WTC11 (cell line): ENCODE data around the gene MIEF1. TPM values are rescaled to one million over a fixed set of nuclear protein-coding genes. Genes with fewer than 3 reads are reported as not detected.

ENCODE experiments used
- ATAC-seq: fragments of 200-7000 bp; cut with Tn5 transposase; 2 replicates; pipeline ENCODE4 v1.10.0; 2021; ENCODE audit warnings: mild to moderate bottlenecking, moderate library complexity
- CTCF ChIA-PET: fragments of 300-600 bp; sonication (Branson Sonifier 250); formaldehyde crosslinking; loops from one replicate; lab custom pipeline; 2021; ENCODE audit warnings: antibody characterized with exemption; lab: Charles Lee
- POLR2A ChIA-PET: fragments of 350-600 bp; sonication (Branson Sonifier 250); formaldehyde crosslinking; loops from one replicate; lab custom pipeline; 2021; ENCODE audit warnings: antibody characterized with exemption; lab: Charles Lee
- DNase-seq: peaks from one replicate; pipeline ENCODE4 v3.0.0; 2021; ENCODE audit warnings: low spot score
- H3K27ac Mint-ChIP-seq: 2 replicates; pipeline ENCODE4 v1.8.0; 2021; ENCODE audit warnings: mixed read lengths
- H3K27me3 Mint-ChIP-seq: 2 replicates; pipeline ENCODE4 v1.8.0; 2021; ENCODE audit warnings: low read depth, mild to moderate bottlenecking, moderate library complexity, mixed read lengths
- H3K36me3 Mint-ChIP-seq: 2 replicates; pipeline ENCODE4 v1.8.0; 2021; ENCODE audit warnings: mixed read lengths
- H3K4me1 Mint-ChIP-seq: 2 replicates; pipeline ENCODE4 v1.8.0; 2022; ENCODE audit warnings: mixed read lengths
- H3K4me3 Mint-ChIP-seq: 2 replicates; pipeline ENCODE4 v1.8.0; 2021; ENCODE audit warnings: mild to moderate bottlenecking, moderate library complexity, mixed read lengths
- H3K9me3 Mint-ChIP-seq: 2 replicates; pipeline ENCODE4 v1.8.0; 2021; ENCODE audit warnings: mixed read lengths
- ATF6 ChIP-seq: sonication (generic); formaldehyde crosslinking; IDR thresholded peaks from 2 replicates; pipeline ENCODE4 v1.8.1; 2023; ENCODE audit warnings: mild to moderate bottlenecking, missing genetic modification reagents
- CBFB ChIP-seq: sonication (generic); formaldehyde crosslinking; IDR thresholded peaks from 2 replicates; pipeline ENCODE4 v1.8.1; 2022; ENCODE audit warnings: mild to moderate bottlenecking, low read depth, missing genetic modification reagents
- CREB1 ChIP-seq: sonication (generic); formaldehyde crosslinking; IDR thresholded peaks from 2 replicates; pipeline ENCODE4 v1.8.0; 2023; ENCODE audit warnings: mild to moderate bottlenecking, missing genetic modification reagents
- E2F5 ChIP-seq: sonication (generic); formaldehyde crosslinking; IDR thresholded peaks from 2 replicates; pipeline ENCODE4 v1.8.1; 2022; ENCODE audit warnings: mild to moderate bottlenecking, moderate library complexity, missing genetic modification reagents
- ELF4 ChIP-seq: sonication (generic); formaldehyde crosslinking; IDR thresholded peaks from 2 replicates; pipeline ENCODE4 v1.8.1; 2022; ENCODE audit warnings: low read depth, mild to moderate bottlenecking, moderate library complexity, missing genetic modification reagents
- ERG ChIP-seq: fragments of 250-450 bp; sonication (Bioruptor Pico); IDR thresholded peaks from 2 replicates; pipeline ENCODE4 v1.8.0; 2021; ENCODE audit warnings: mild to moderate bottlenecking
- ETV6 ChIP-seq: sonication (generic); formaldehyde crosslinking; IDR thresholded peaks from 2 replicates; pipeline ENCODE4 v1.8.1; 2022; ENCODE audit warnings: mild to moderate bottlenecking, missing genetic modification reagents
- KAT7 ChIP-seq: sonication (generic); formaldehyde crosslinking; IDR thresholded peaks from 2 replicates; pipeline ENCODE4 v1.8.1; 2023; ENCODE audit warnings: missing genetic modification reagents, mild to moderate bottlenecking, borderline replicate concordance
- MAX ChIP-seq: sonication (generic); formaldehyde crosslinking; IDR thresholded peaks from 2 replicates; pipeline ENCODE4 v1.8.0; 2022; ENCODE audit warnings: mild to moderate bottlenecking, missing genetic modification reagents
- NFE2L1 ChIP-seq: sonication (generic); formaldehyde crosslinking; IDR thresholded peaks from 2 replicates; pipeline ENCODE4 v1.8.1; 2023; ENCODE audit warnings: missing genetic modification reagents
- NR3C1 ChIP-seq: sonication (generic); formaldehyde crosslinking; conservative IDR thresholded peaks from 2 replicates; pipeline ENCODE4 v1.8.1; 2023; ENCODE audit warnings: low read depth, mild to moderate bottlenecking, missing genetic modification reagents
- OVOL2 ChIP-seq: fragments of 250-450 bp; sonication (Bioruptor Pico); IDR thresholded peaks from 2 replicates; pipeline ENCODE4 v1.9.0; 2021; ENCODE audit warnings: mild to moderate bottlenecking, borderline replicate concordance
- RORB ChIP-seq: fragments of 250-450 bp; sonication (Bioruptor Pico); IDR thresholded peaks from 2 replicates; pipeline ENCODE4 v1.9.0; 2021; ENCODE audit warnings: mild to moderate bottlenecking
- TEAD4 ChIP-seq: sonication (generic); formaldehyde crosslinking; IDR thresholded peaks from 2 replicates; pipeline ENCODE4 v1.8.0; 2022; ENCODE audit warnings: mild to moderate bottlenecking, missing genetic modification reagents
- ZMAT4 ChIP-seq: fragments of 250-450 bp; sonication (Bioruptor Pico); IDR thresholded peaks from 2 replicates; pipeline ENCODE4 v1.9.0; 2021; ENCODE audit warnings: mild to moderate bottlenecking
- ZNF121 ChIP-seq: sonication (generic); formaldehyde crosslinking; IDR thresholded peaks from 2 replicates; pipeline ENCODE4 v1.8.0; 2023; ENCODE audit warnings: missing genetic modification reagents
- ZNF138 ChIP-seq: sonication (generic); formaldehyde crosslinking; conservative IDR thresholded peaks from 2 replicates; pipeline ENCODE4 v1.8.1; 2022; ENCODE audit warnings: mild to moderate bottlenecking, moderate library complexity, missing genetic modification reagents
- ZNF281 ChIP-seq: sonication (generic); formaldehyde crosslinking; IDR thresholded peaks from 2 replicates; pipeline ENCODE4 v1.8.0; 2023; ENCODE audit warnings: mild to moderate bottlenecking, missing genetic modification reagents
- ZNF317 ChIP-seq: sonication (generic); formaldehyde crosslinking; IDR thresholded peaks from 2 replicates; pipeline ENCODE4 v1.8.1; 2023; ENCODE audit warnings: low read depth, mild to moderate bottlenecking, moderate library complexity, missing genetic modification reagents, borderline replicate concordance
- ZNF416 ChIP-seq: fragments of 250-450 bp; sonication (Bioruptor Pico); IDR thresholded peaks from 2 replicates; pipeline ENCODE4 v1.9.0; 2021; ENCODE audit warnings: mild to moderate bottlenecking, inconsistent platforms
- ZNF423 ChIP-seq: fragments of 250-450 bp; sonication (Bioruptor Pico); IDR thresholded peaks from 2 replicates; pipeline ENCODE4 v2.1.2; 2022; ENCODE audit warnings: mild to moderate bottlenecking, moderate library complexity
- total RNA-seq: library from RNA; stranded (reverse); gene quantifications from 3 replicates; pipeline ENCODE4 v1.2.3, GENCODE V29; 2021

MIEF1 gene
- total RNA-seq, 1 experiment from 2014 or later: 38.7 TPM

GRCh38 chr22:39522567-39523300, 20.6 kb downstream of the MIEF1 start (continued):
- TF ChIP-seq ATF6 (CRISPR knock-in tag) (no peak), ETV6 (CRISPR knock-in tag) (0 out of 2 replicates have a peak, but pooled peaks have one; percentile 15), TEAD4 (CRISPR knock-in tag) (no peak), MAX (CRISPR knock-in tag) (no peak), ELF4 (CRISPR knock-in tag) (no peak), ZNF317 (no peak), E2F5 (CRISPR knock-in tag) (no peak), ZMAT4 (CRISPR knock-in tag) (no peak; the same call in none of the 2 replicates), KAT7 (CRISPR knock-in tag) (no peak), NFE2L1 (no peak), ZNF138 (no peak), CBFB (CRISPR knock-in tag) (no peak)

GRCh38 chr22:39524089-39524752, 22.1 kb downstream of the MIEF1 start:
- Mint-ChIP-seq H3K4me1 (peaks cover 53% of the 10 kb centered on the region), H3K36me3 (peaks cover 47% of the 10 kb centered on the region), H3K9me3 (no peaks in the 10 kb centered on the region), H3K27me3 (peaks cover 4% of the 10 kb centered on the region; the same call in 1 of the 2 replicates), H3K27ac (peak overlapping the region; percentile 93), H3K4me3 (peak overlapping the region; percentile 16)
- CTCF ChIA-PET: interaction anchor here (1.0 to 4.7 kb wide), 10 partner anchors 10 to 215 kb away, joined by 3 to 21 read pairs (median 3); no protein-coding TSS in a partner anchor
- POLR2A ChIA-PET: interaction anchor here (0.7 to 2.4 kb wide), 4 partner anchors 8 to 24 kb away, joined by 3 to 8 read pairs (median 4); partner anchors contain the start of genes MIEF1 and RPS19BP1
- ATAC-seq: no peak
- TF ChIP-seq ZNF416 (0 out of 2 replicates have a peak, but pooled peaks have one; percentile 53), TEAD4 (CRISPR knock-in tag) (no peak)
- DNase-seq: no peak

- POLR2A ChIA-PET: interaction anchor here (0.6 to 2.4 kb wide), 3 partner anchors 9 to 203 kb away, joined by 3 to 8 read pairs (median 6); partner anchors contain the start of gene MIEF1
- CTCF ChIA-PET: interaction anchor here (0.7 to 4.7 kb wide), 11 partner anchors 9 to 215 kb away, joined by 3 to 21 read pairs (median 3); no protein-coding TSS in a partner anchor
- Mint-ChIP-seq H3K27ac (peak overlapping the region; percentile 93), H3K4me1 (peaks cover 59% of the 10 kb centered on the region), H3K4me3 (peak overlapping the region; percentile 9; the same call in 1 of the 2 replicates), H3K36me3 (peaks cover 51% of the 10 kb centered on the region), H3K27me3 (peaks cover 3% of the 10 kb centered on the region; the same call in 1 of the 2 replicates), H3K9me3 (no peaks in the 10 kb centered on the region)
- no peak for DNase-seq
- ATAC-seq: no peak
- TF ChIP-seq TEAD4 (CRISPR knock-in tag) (no peak), ZNF416 (peak; percentile 18; the same call in 1 of the 2 replicates), ZMAT4 (CRISPR knock-in tag) (no peak), NR3C1 (CRISPR knock-in tag) (no peak), CREB1 (CRISPR knock-in tag) (no peak), ZNF423 (no peak), ZNF121 (CRISPR knock-in tag) (no peak), OVOL2 (CRISPR knock-in tag) (no peak), ZNF281 (CRISPR knock-in tag) (no peak), NFE2L1 (no peak), RORB (CRISPR knock-in tag) (no peak), ERG (CRISPR knock-in tag) (peak; percentile 85; the same call in 1 of the 2 replicates)
Measured at GRCh38 chr22:39524753-39525657, 22.9 kb downstream of the MIEF1 start.
